Measurements from ENCODE around the gene RPS17.

DNA sequence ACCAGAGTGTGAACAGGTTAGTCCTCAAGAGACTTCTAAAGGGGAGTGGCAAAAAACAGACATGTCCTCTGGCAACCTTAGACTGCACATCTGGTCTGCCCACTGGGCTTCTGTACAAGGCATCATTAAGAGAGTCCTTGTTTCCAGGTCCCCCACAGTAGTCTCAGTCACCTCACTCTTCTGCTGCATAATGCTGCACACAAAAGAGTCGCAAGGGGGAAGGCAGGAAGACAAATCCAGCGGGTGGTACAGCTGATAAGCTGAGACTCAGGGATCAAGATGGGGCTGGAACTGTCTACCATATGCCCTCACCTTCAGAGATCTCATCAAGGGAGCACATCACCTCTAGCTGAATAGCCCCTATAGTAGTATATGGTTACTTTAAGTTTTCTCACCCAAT, 27.4 kb upstream of the RPS17 start:
- TF ChIP-seq ARNTL (CRISPR knock-in tag; IDR thresholded peaks at IDR 0.05; ENCODE audit: borderline replicate concordance, low read depth) = no peak
- TF ChIP-seq, protein P1, sequence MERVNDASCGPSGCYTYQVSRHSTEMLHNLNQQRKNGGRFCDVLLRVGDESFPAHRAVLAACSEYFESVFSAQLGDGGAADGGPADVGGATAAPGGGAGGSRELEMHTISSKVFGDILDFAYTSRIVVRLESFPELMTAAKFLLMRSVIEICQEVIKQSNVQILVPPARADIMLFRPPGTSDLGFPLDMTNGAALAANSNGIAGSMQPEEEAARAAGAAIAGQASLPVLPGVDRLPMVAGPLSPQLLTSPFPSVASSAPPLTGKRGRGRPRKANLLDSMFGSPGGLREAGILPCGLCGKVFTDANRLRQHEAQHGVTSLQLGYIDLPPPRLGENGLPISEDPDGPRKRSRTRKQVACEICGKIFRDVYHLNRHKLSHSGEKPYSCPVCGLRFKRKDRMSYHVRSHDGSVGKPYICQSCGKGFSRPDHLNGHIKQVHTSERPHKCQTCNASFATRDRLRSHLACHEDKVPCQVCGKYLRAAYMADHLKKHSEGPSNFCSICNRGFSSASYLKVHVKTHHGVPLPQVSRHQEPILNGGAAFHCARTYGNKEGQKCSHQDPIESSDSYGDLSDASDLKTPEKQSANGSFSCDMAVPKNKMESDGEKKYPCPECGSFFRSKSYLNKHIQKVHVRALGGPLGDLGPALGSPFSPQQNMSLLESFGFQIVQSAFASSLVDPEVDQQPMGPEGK (CRISPR knock-in tag; IDR thresholded peaks at IDR 0.05; ENCODE audit: borderline replicate concordance) = no peak
